Bladder microvascular endothelial cell (primary cell): ENCODE measurements around the gene DNER. TPM values are rescaled to one million over a fixed set of nuclear protein-coding genes. Genes with fewer than 3 reads are reported as not detected.

ENCODE experiments used
- total RNA-seq: library from RNA; depleted of rRNA; stranded (reverse); fragments of >200 nt; gene quantifications from 2 replicates; pipeline ENCODE4 v1.2.3, GENCODE V29; 2014

Gene DNER, protein sequence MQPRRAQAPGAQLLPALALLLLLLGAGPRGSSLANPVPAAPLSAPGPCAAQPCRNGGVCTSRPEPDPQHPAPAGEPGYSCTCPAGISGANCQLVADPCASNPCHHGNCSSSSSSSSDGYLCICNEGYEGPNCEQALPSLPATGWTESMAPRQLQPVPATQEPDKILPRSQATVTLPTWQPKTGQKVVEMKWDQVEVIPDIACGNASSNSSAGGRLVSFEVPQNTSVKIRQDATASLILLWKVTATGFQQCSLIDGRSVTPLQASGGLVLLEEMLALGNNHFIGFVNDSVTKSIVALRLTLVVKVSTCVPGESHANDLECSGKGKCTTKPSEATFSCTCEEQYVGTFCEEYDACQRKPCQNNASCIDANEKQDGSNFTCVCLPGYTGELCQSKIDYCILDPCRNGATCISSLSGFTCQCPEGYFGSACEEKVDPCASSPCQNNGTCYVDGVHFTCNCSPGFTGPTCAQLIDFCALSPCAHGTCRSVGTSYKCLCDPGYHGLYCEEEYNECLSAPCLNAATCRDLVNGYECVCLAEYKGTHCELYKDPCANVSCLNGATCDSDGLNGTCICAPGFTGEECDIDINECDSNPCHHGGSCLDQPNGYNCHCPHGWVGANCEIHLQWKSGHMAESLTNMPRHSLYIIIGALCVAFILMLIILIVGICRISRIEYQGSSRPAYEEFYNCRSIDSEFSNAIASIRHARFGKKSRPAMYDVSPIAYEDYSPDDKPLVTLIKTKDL
- total RNA-seq: 0.16 and 0.82 TPM in 2 replicates

DNA sequence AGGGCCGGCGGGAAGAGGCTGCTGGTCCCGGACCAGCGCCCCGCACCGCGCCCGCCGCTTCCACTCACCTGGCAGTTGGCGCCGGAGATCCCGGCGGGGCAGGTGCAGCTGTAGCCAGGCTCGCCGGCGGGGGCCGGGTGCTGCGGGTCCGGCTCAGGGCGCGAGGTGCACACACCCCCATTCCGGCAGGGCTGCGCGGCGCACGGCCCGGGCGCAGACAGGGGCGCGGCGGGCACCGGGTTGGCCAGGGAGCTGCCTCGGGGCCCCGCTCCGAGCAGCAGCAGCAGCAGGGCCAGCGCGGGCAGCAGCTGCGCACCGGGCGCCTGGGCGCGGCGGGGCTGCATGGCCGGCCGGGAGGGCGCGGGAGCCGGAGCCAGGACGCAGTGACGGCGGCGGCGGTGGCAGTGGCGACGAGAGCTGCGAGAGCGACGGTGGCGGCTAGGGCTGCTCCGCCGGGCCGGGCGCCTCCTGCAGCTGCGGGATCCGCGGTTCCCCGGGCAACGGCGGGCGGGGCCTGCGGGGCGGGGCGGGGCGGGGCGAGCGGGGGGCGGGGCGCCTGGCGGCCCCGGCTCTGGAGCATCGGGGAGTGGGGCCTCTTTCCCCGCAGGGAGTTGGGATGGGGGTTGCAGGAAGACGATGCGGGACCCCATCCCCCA is at the start of gene DNER:
Gene DNER (minus strand): TSS at position 476 of the 656 bp plus-strand sequence. CDS start 132 bp downstream, at position 344.

Other genes with a start within 250 kb of the DNER start
- 216 and 498 TPM in 2 replicates for gene TRIP12, start 207.5 kb upstream of the DNER start, total RNA-seq
- 0.57 and 1.5 TPM in 2 replicates for gene FBXO36, start 207.9 kb upstream of the DNER start, total RNA-seq